HG03354 (cell line): Measurements from ENCODE around the gene NFIA.

Source experiments
- ATAC-seq: cut with Tn5 transposase; IDR thresholded peaks from one replicate; pipeline ENCODE4 v1.9.1; 2021; ENCODE audit warnings: mild to moderate bottlenecking; ENCODE audit not compliant: unreplicated experiment, poor library complexity, severe bottlenecking

Gene NFIA

GRCh38 chr1:61368876-61369275 is 286.5 kb downstream of the NFIA start:
- no peak for ATAC-seq

GRCh38 chr1:61370177-61370912 is 288.0 kb downstream of the NFIA start:
- no peak for ATAC-seq

DNA sequence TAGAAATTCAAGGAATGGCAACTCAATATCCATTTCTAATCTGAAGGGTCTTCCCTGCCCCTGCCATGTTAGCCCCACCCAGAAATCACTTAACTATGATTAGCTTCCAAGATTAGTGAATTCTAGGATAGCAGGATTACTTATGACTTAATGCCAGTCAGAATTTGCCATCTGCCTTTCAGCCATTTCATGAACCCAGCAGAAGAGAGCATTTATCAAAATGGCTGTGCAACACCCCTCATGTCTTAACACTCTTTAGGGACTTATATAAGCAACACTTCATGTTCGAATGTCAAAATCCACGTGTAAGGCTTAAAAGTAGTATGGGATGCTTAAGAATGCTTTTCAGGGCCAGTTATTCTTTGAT is 288.5 kb downstream of the NFIA start:
- no peak for ATAC-seq

DNA sequence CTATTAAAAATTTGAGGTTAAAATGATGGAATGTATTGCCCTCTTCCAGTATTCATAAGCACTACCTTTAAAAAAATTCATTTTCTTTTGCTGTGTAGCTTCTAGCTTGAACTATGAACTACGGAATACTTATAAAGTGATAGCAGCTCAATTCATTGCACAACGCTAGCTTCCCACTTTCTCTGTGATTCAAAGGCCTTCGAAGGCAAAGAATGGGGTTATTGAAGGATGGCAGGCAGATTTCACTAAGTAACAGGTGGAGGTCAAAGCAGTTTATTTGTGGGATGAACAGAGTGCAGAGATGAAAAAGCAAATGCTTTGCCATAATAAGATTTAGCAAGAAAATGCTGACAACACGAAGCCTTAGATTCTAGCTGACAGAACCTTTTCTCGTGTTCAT is 290.6 kb downstream of the NFIA start:
- ATAC-seq: no peak

DNA sequence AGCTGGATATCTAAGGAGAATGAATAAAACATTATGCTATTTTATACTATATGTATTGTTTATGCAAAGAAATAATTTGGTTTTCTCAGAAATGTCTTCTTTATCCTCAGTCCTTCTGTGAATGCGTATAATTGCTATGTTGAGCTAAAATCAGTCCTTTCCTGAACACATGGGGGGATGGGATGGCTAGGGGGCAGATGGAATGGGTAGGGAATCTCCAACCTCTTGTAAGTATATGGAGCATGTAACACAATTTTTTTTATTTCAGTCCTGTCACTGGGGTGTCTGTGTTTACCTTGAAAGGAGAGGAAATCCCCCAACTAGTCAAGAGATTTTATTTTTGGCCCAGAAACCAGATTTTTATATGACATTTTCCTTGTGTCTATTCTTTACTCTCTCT is 291.8 kb downstream of the NFIA start:
- ATAC-seq: no peak

- no peak for ATAC-seq
Observed at GRCh38 chr1:61375082-61375880, 292.9 kb downstream of the NFIA start.

- ATAC-seq: no peak
Observed at GRCh38 chr1:61376151-61376550, 293.8 kb downstream of the NFIA start.

- no peak for ATAC-seq
Observed at GRCh38 chr1:61377242-61377958, 295.0 kb downstream of the NFIA start.

DNA sequence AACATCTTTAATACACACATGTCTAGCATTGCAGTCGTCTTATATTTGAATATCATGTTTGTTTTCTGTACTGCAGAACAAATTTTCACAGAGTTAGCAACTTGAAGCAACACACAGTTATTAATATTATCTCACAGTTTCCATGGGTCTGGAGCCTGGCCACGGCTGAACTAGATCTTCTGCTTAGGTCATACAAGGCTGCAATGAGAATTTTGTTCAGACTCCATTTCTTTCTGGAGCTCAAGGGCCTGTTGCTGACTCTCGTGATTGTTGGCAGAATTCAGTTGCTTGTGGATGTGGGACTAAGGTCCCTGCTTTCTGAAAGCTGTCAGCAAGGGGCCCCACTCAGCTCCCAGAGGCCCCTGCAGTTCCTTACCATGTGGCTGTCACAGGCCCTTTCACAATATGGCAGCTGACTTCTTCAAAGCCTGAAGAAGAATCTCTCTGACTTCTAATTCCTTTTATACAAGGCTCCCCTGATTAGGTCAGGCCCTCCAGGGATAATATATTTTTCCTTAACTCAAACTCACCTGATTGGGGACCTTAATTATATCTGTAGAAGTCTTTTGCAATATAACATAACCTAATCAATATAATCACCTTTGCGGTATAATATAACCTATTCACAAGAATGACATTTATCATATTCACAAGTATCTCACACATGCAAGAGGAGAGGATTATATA is 296.3 kb downstream of the NFIA start:
- ATAC-seq: no peak

DNA sequence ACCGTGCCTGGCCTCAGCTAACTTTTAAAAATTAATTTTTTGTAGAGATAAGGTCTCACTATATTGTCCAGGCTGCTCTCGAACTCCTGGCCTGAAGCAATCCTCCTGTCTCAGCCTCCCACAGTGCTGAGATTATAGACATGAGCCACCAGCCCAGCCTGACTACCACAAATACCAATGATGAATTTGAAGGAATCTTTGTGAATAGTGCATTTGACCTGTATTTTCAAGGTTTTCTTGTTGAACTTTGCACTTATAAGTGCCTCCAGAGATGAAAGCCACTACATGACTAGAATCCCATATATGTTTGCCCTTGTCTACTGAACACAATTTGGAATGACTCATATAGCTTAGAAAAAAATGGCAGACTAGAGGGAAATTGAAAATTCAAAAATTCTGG is 297.3 kb downstream of the NFIA start:
- no peak for ATAC-seq

- ATAC-seq: no peak
Observed at GRCh38 chr1:61380561-61380960, 298.2 kb downstream of the NFIA start.

DNA sequence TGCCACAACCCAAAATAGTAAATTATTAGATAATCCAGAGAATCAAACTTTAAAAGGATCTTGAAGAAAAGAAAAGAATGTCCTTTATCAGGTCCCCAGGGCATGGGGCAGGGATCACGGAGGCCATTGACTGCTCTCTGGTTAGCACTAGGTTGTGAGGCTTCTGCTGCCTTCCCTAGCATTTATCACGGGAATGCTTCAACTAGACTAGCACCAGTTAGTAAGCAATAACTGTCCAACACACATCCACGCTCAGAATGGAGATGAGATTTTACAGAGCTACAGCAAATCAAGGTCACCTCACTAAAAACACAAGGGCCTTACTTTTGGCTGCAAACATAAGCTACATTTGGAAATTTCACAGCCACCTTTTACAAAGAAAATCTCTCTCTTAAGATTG is 304.0 kb downstream of the NFIA start:
- ATAC-seq: no peak

DNA sequence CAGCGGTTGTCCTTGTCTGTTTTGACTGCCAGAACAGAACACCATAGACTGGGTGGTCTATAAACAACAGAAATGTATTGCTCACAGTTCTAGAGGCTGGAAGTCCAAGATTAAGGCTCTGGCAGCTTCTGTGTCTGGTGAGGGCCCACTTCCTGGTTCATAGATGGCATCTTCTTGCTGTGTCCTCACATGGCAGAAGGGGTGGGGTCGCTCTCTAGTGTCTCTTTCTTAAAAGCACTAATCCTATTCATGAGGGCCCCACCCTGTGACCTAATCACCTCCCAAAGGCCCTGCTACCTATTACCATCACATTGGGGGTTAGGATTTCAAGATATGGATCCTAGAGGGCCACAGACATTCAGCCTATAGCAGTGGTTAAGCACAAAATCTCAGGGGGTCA is 304.4 kb downstream of the NFIA start:
- no peak for ATAC-seq

DNA sequence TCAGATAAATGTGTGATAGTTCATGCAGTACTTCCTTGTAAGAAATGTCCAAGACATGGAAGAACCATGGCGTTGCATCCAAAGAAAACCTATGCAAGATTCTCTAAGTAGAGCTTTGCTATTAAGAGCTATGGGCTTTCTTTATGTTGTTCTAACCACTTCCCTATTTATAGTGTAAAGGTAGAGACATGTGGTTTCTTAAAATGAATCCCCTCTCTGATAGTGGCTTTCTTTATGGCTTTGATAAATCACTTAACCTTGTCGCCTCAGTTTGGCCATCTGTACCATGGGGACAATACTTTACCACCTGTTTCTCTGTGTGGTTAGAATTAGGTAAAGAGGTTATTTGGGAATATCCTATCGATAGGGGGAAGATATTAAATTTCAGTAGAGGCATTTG is 305.5 kb downstream of the NFIA start:
- no peak for ATAC-seq

DNA sequence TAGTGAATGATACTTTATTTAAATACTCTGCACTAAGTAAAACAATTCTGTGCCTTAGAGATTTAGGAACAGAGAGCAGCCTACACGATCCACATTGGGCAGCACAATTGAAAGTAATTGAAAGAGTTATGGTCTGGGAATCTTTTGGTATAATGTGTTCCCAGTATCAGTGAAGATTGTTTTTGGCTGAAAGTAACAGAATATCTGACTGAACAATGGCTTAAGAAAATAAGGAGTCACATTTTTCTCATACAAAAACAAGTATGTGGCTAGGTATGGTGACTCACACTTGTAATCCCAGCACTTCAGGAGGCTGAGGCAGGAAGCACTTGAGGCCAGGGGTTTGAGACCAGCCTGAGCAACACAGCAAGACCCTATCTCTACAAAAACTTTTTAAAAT is 306.2 kb downstream of the NFIA start:
- ATAC-seq: no peak

DNA sequence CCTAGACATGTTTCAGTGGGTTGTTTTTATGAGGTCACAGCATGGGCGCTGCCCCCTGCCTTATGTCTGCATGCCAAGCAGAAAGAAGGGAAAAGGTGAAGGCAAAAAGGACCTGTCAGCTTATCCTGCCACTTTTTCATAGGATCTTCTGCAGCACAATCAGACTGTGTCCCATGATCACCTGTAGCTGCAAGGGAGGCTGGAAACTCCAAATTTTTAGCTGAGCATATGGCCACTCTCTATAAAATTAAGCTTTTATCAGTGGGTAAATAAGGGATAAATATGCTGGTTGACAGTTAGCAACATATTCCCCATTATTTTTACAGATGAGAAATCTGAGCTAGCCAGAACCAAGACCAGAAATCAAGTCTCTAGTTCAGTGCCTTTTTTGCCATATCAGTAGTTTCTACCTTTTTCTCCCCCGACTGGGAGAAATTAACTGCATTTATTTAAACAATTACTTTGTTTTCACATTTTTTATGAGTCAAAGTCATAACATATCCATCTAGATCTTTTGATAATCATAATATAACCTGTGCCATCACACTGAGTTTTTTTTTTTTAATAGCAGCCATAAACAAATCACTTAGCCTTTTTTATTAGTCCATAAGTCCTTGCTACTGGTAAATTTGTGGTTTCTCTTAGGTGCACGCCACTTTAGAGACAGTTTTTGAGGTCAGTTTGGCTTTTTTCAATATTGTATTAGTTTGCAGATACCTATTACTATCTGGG is 307.0 kb downstream of the NFIA start:
- no peak for ATAC-seq

GRCh38 chr1:61389926-61390845 is 307.8 kb downstream of the NFIA start:
- no peak for ATAC-seq

DNA sequence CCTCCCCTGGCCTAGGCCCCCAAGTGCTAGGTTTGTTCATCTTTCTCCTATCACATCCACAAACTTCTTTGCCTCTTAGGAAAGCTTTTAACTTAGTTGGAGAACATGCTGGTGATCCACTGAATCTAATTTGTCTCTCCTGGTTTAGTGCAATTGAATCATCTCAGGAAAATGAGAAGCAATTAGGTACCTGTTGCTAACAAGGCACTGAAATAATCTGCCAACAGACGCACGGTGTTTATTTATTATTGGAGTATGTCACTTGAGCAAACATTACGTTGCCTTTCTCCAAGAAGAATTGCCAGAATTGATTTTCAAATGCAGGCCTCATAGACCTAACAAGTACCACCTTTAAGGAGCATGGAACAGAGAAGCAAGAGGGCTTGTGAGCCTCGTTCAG is 309.4 kb downstream of the NFIA start:
- ATAC-seq: no peak
